ENCODE measurements around the gene CDT1.

DNA sequence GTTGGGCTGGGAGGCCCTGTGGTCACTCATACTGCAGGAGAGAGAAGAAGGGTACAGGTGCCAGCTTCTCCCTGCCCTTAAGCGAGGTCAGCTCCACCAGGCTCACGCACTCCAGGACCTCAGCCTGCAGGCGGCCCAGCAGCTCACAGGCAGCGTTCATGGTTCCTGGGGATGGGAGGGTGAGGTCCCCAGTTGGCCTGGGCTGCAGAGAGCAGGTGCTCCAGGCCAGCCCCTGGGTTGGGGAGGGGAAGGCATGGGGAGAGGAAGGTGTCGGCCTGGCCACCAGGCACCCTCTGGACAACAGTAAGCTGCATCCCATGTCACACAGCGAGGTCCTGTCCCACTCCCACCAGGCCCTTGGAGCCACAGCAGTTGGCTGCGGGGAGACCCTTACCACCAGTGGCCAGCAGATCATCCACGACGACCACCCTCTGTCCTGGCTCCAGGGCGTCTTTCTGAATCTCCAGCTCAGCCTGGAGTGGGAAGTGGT, 6.1 kb downstream of the CDT1 start:
- TF ChIP-seq EZH2phosphoT487 (IDR thresholded peaks at IDR 0.05; ENCODE audit: insufficient read depth, low read depth) (no peak), EZH2 (IDR thresholded peaks at IDR 0.05; ENCODE audit: insufficient read depth, poor library complexity, severe bottlenecking) (no peak)
